Renal pelvis (tissue), 12 donors: ENCODE results near the gene IFRD1. TPM values are rescaled to one million over a fixed set of nuclear protein-coding genes. Genes with fewer than 3 reads are reported as not detected.

ENCODE experiments used
- DNase-seq: peaks from one replicate; pipeline ENCODE4 v3.0.0-alpha.2; 2013
- long read RNA-seq, 16 experiments: transcript quantifications; one replicate each; lab custom pipeline, GENCODE V29; 2026
- polyA plus RNA-seq, 3 donors: library from polyadenylated mRNA; unstranded; fragments of 120-200 nt; gene quantifications; one replicate each; pipeline ENCODE4 v1.2.1, GENCODE V29; 2013; ENCODE audit not compliant: insufficient read length in 3 of 3

The IFRD1 gene
- 10 to 100 TPM; 30.5 to 48.8 (median 46.9) TPM for polyA plus RNA-seq
- long read RNA-seq, donor 1, transcript IFRD1-202 (12 exons, 2,290 nt) = major isoform, 9 of 21 reads
- long read RNA-seq, donor 1, partial matches to known transcripts = 12 of 21 reads
- long read RNA-seq, donor 1, other reads (novel, unspliced or antisense) = 0 of 21 reads
- long read RNA-seq, donor 2, transcript IFRD1-202 (12 exons, 2,290 nt) = major isoform, 11 of 26 reads
- long read RNA-seq, donor 2, partial matches to known transcripts = 14 of 26 reads
- long read RNA-seq, donor 2, other reads (novel, unspliced or antisense) = 0 of 26 reads
- long read RNA-seq, donor 3, transcript IFRD1-202 (12 exons, 2,290 nt) = major isoform, 5 of 22 reads
- long read RNA-seq, donor 3, partial matches to known transcripts = 15 of 22 reads
- long read RNA-seq, donor 3, other reads (novel, unspliced or antisense) = 0 of 22 reads
- long read RNA-seq, donor 4, transcript IFRD1-202 (12 exons, 2,290 nt) = major isoform, 7 of 29 reads
- long read RNA-seq, donor 4, partial matches to known transcripts = 20 of 29 reads
- long read RNA-seq, donor 4, other reads (novel, unspliced or antisense) = 0 of 29 reads
- long read RNA-seq, donor 5, transcript IFRD1-202 (12 exons, 2,290 nt) = major isoform, 9 of 10 reads
- long read RNA-seq, donor 5, partial matches to known transcripts = 0 of 10 reads
- long read RNA-seq, donor 5, other reads (novel, unspliced or antisense) = 0 of 10 reads
- long read RNA-seq, donor 6, partial matches to known transcripts = 19 of 26 reads
- long read RNA-seq, donor 6, other reads (novel, unspliced or antisense) = 0 of 26 reads
- long read RNA-seq, donor 7, transcript IFRD1-202 (12 exons, 2,290 nt) = major isoform, 13 of 31 reads
- long read RNA-seq, donor 7, partial matches to known transcripts = 15 of 31 reads
- long read RNA-seq, donor 7, other reads (novel, unspliced or antisense) = 0 of 31 reads
- long read RNA-seq, donor 8, partial matches to known transcripts = 8 of 11 reads
- long read RNA-seq, donor 8, other reads (novel, unspliced or antisense) = 0 of 11 reads
- long read RNA-seq, donor 9, transcript IFRD1-202 (12 exons, 2,290 nt) = major isoform, 9 of 27 reads
- long read RNA-seq, donor 9, partial matches to known transcripts = 15 of 27 reads
- long read RNA-seq, donor 9, other reads (novel, unspliced or antisense) = 0 of 27 reads
- long read RNA-seq, donor 10, partial matches to known transcripts = 17 of 21 reads
- long read RNA-seq, donor 10, other reads (novel, unspliced or antisense) = 0 of 21 reads
- long read RNA-seq, donor 11, transcript IFRD1-202 (12 exons, 2,290 nt) = major isoform, 6 of 18 reads
- long read RNA-seq, donor 11, partial matches to known transcripts = 10 of 18 reads
- long read RNA-seq, donor 11, other reads (novel, unspliced or antisense) = 0 of 18 reads
- long read RNA-seq, donor 12, transcript IFRD1-202 (12 exons, 2,290 nt) = major isoform, 12 of 54 reads
- long read RNA-seq, donor 12, partial matches to known transcripts = 41 of 54 reads
- long read RNA-seq, donor 12, other reads (novel, unspliced or antisense) = 0 of 54 reads
- long read RNA-seq, donor 13, partial matches to known transcripts = 10 of 12 reads
- long read RNA-seq, donor 13, other reads (novel, unspliced or antisense) = 0 of 12 reads
- long read RNA-seq, donor 14, transcript IFRD1-202 (12 exons, 2,290 nt) = major isoform, 14 of 34 reads
- long read RNA-seq, donor 14, partial matches to known transcripts = 18 of 34 reads
- long read RNA-seq, donor 14, other reads (novel, unspliced or antisense) = 0 of 34 reads
- long read RNA-seq, donor 15, transcript IFRD1-202 (12 exons, 2,290 nt) = major isoform, 14 of 59 reads
- long read RNA-seq, donor 15, partial matches to known transcripts = 44 of 59 reads
- long read RNA-seq, donor 15, other reads (novel, unspliced or antisense) = 0 of 59 reads
- long read RNA-seq, donor 16, transcript IFRD1-202 (12 exons, 2,290 nt) = major isoform, 8 of 27 reads
- long read RNA-seq, donor 16, partial matches to known transcripts = 19 of 27 reads
- long read RNA-seq, donor 16, other reads (novel, unspliced or antisense) = 0 of 27 reads

- DNase-seq = peak; percentile 98
These were observed at the start of gene IFRD1 for GRCh38 chr7:112449902-112450806. TSS of gene IFRD1 (plus strand) at chr7:112450460. CDS start at chr7:112450689, 229 bp downstream.

- no peak for DNase-seq
These were observed 45.9 kb upstream of the IFRD1 start for GRCh38 chr7:112404321-112404720.

- DNase-seq = no peak
These were observed 45.0 kb upstream of the IFRD1 start for GRCh38 chr7:112405286-112405685.

- DNase-seq = no peak
These were observed 43.0 kb upstream of the IFRD1 start for GRCh38 chr7:112407261-112407660.

GRCh38 chr7:112410092-112410491, 40.2 kb upstream of the IFRD1 start:
- no peak for DNase-seq

- DNase-seq = peak; percentile 27
These were observed 39.0 kb upstream of the IFRD1 start for GRCh38 chr7:112411186-112411795.

- peak; percentile 16 for DNase-seq
These were observed 35.3 kb upstream of the IFRD1 start for GRCh38 chr7:112414855-112415490.

GRCh38 chr7:112416127-112416526, 34.1 kb upstream of the IFRD1 start:
- no peak for DNase-seq

GRCh38 chr7:112419543-112420130, 30.6 kb upstream of the IFRD1 start:
- DNase-seq = no peak

- DNase-seq = no peak
These were observed 29.9 kb upstream of the IFRD1 start for GRCh38 chr7:112420236-112420861.

GRCh38 chr7:112421666-112422486, 28.4 kb upstream of the IFRD1 start:
- no peak for DNase-seq

GRCh38 chr7:112422842-112423496, 27.3 kb upstream of the IFRD1 start:
- DNase-seq = peak; percentile 16

- no peak for DNase-seq
These were observed 26.3 kb upstream of the IFRD1 start for GRCh38 chr7:112423987-112424386.

- DNase-seq = no peak
These were observed 22.3 kb upstream of the IFRD1 start for GRCh38 chr7:112427984-112428383.

GRCh38 chr7:112428715-112429114, 21.5 kb upstream of the IFRD1 start:
- no peak for DNase-seq

GRCh38 chr7:112430649-112431048, 19.6 kb upstream of the IFRD1 start:
- DNase-seq = no peak
